GM12872 (cell line): ENCODE results near the gene HRNR.

ENCODE experiments used
- CTCF ChIP-seq: IDR thresholded peaks from 3 replicates; pipeline ENCODE4 v1.5.1; 2011; ENCODE audit warnings: low read depth, mild to moderate bottlenecking, low read length, moderate library complexity; ENCODE audit not compliant: insufficient read depth

The HRNR gene

DNA sequence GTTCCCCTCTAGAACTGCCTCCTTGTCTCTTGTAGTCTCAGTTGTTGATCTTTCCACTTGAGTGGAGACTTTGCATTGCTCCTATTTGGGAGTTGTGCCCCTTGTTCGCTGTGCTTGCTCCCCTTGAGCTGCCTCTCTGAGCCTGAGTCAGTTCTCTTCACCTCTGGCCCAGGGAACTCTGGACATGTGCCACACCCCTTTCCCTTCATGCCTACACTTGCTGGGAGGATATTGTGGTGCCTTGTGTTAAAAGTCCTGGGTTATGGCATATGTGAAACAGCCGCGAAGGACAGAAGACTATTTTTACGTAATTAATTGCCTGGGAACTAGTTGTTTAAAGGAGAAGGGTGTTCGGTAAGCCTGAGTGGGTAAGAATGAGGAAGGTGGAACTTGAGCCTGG is 32.7 kb downstream of the HRNR start:
- TF ChIP-seq CTCF: no peak

DNA sequence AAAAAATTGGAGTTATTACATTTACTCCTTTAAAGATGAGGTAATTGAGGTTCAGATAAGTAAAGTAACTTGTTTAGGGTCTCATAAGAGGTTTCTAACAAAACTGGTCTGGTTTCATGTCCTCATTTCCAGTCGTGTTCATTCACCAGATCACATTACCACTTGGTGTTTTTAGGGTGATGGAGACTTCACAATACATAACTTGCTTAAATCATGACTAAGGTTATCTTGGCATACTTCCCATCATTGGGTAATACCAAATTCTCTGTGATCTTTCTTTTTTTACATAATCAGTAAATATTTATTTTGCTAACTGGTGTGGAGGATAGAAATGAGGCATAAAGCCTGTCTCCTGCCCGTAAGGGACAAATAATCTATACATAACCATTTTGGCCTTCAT is 33.4 kb downstream of the HRNR start:
- TF ChIP-seq CTCF: no peak

- TF ChIP-seq CTCF: peak; percentile 74
These were observed 34.1 kb downstream of the HRNR start for GRCh38 chr1:152189657-152190442.

DNA sequence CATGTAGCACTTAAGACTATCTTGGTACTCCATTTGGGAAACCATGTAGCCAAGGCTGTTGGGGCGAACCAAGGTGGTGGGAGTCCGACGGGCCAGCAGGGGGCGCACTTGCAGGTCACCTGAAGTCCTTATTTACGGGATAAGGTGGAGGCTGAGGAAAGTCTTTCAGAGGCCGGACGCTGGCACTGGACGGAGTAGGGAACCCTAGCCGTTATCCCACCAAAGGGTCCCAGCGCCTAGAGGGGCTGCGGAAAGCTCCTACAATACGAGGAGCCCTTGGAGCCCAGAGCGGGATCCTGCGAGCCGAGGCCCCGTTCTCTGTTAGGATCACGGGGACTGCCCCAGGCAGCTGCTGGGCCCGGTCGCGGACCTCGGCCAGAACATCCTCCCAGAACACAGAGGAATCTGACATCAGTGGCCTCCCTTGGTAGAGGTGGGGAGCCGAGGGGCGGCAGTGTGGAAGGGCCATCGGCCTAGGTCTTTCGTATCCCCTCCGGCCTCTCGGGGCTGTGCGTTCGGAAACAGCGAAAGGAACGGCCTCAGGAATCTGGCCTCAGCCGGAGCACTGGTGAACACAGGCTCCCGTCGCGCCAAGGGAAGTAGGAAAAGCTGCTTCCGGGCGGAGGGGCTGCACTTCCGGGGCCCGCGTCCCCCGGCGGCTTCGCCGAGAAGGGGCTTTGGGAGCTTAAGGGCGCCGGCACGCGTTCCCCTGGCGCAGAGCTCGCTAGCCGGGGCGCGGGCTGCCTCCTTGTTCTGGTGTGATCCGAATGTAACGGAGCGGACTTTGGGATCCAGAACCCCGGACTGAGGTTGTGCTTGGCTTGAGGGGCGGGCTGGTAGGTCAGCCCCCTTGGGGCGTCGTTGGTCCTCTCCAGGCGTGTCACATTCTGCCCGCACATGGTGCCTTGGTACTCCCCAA is 35.1 kb downstream of the HRNR start:
- peak; percentile 90 for TF ChIP-seq CTCF

DNA sequence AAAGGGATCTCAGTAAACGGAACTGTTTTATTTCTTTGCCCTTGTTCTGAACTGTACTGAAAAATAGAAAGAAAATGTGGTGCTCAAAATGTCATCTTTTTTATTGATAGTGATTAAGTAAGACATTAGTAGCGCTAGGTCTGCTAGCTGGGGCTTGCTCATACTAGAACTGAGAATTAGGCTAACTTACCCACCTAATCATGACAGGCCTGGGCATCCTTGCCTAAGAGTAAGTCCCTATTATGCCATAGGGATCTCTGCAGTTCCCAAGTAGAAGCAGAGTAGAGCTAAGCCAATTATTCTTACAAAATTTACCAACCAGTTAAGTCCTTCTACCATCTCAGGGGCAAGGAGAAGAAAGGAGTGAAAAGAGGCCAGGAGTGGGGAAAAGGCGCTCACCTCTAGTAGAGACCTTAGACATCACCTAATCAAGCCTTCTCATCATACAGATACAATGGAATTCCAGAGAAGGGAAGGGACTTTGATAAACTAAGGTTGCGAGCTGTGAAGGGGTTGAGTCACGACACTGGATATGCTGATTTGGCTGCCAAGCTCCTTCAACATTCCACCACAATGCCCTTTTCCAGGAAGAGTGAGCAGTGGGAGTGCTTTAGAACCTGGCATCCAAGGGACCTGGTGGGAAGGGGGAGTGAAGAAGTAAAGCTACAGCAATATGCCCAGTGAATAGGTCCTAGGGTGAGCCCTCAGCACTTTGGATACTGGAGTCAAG is 37.3 kb downstream of the HRNR start:
- TF ChIP-seq CTCF: no peak

- peak; percentile 83 for TF ChIP-seq CTCF
These were observed 38.2 kb downstream of the HRNR start for GRCh38 chr1:152185544-152186391.
